H1 (cell line): ENCODE data around the gene PIK3R4. TPM values are rescaled to one million over a fixed set of nuclear protein-coding genes. Genes with fewer than 3 reads are reported as not detected.

Experiments used
- CTCF ChIA-PET: fragments of 300-600 bp; sonication (Branson Sonifier 250); formaldehyde crosslinking; loops from one replicate; lab custom pipeline; 2021; ENCODE audit not compliant: partially characterized antibody; lab: Charles Lee
- POLR2A ChIA-PET: fragments of 300-600 bp; sonication (Branson Sonifier 250); formaldehyde crosslinking; loops from one replicate; lab custom pipeline; 2021; ENCODE audit warnings: inconsistent platforms; ENCODE audit not compliant: partially characterized antibody; lab: Charles Lee
- DNase-seq, 2 experiments: peaks; one replicate each; pipeline versions ENCODE4 v3.0.0 to v3.0.0-alpha.2; 2010 to 2022; ENCODE audit warnings: low spot score in 2 of 2, low read depth in 1 of 2, mixed read lengths in 1 of 2
- FAIRE-seq: peaks from 2 replicates; lab custom pipeline; 2011; peaks lifted over from hg19 to GRCh38; lab: Jason Lieb, UNC
- H2AFZ ChIP-seq: 2 replicates; pipeline ENCODE4 v1.8.1; 2012; ENCODE audit warnings: low read length, inconsistent platforms
- H2AK5ac ChIP-seq: 2 replicates; pipeline ENCODE4 v1.6.1; 2013; ENCODE audit warnings: low read depth, low read length
- H2BK120ac ChIP-seq: replicated peaks from 2 replicates; pipeline ENCODE3; 2013; ENCODE audit warnings: low read depth, low read length, inconsistent platforms
- H2BK12ac ChIP-seq: 2 replicates; pipeline ENCODE4 v1.6.1; 2013; ENCODE audit warnings: low read depth, low read length
- H2BK15ac ChIP-seq: 2 replicates; pipeline ENCODE4 v1.6.1; 2013; ENCODE audit warnings: low read length
- H2BK20ac ChIP-seq: 2 replicates; pipeline ENCODE4 v1.6.1; 2013; ENCODE audit warnings: low read length
- H2BK5ac ChIP-seq: 2 replicates; pipeline ENCODE4 v1.6.1; 2013; ENCODE audit warnings: low read depth, low read length
- H3K14ac ChIP-seq: 2 replicates; pipeline ENCODE4 v1.6.1; 2013; ENCODE audit warnings: inconsistent platforms; ENCODE audit not compliant: insufficient read length
- H3K18ac ChIP-seq: 2 replicates; pipeline ENCODE4 v1.6.1; 2013; ENCODE audit warnings: low read length; ENCODE audit errors: extremely low read depth
- H3K23ac ChIP-seq: 2 replicates; pipeline ENCODE4 v1.6.1; 2013; ENCODE audit warnings: inconsistent platforms; ENCODE audit not compliant: insufficient read length
- H3K23me2 ChIP-seq: 2 replicates; pipeline ENCODE4 v1.6.1; 2013; ENCODE audit warnings: low read depth, low read length
- H3K27ac ChIP-seq: 2 replicates; pipeline ENCODE4 v1.6.1; 2011; ENCODE audit warnings: low read depth, low read length, inconsistent platforms
- H3K27me3 ChIP-seq, 4 experiments: replicated peaks in 1 of 4; 1 replicate in 1 of 4; 2 replicates in 3 of 4; pipeline versions ENCODE4 v1.6.1 to v1.8.1; 2011 to 2013; ENCODE audit warnings: low read length in 3 of 4, mild to moderate bottlenecking in 3 of 4, inconsistent platforms in 2 of 4, mixed read lengths in 2 of 4, moderate library complexity in 1 of 4; ENCODE audit not compliant: control insufficient read depth in 3 of 4, insufficient read depth in 3 of 4; ENCODE audit errors: extremely low read depth in 1 of 4
- H3K36me3 ChIP-seq, 4 experiments: 2 replicates each; pipeline versions ENCODE4 v1.6.1 to v1.8.1; 2011 to 2013; ENCODE audit warnings: mild to moderate bottlenecking in 4 of 4, low read length in 3 of 4, moderate library complexity in 2 of 4, control low read depth in 1 of 4, inconsistent platforms in 1 of 4; ENCODE audit not compliant: insufficient read depth in 4 of 4, control insufficient read depth in 2 of 4
- H3K4ac ChIP-seq: replicated peaks from 2 replicates; pipeline ENCODE3; 2013; ENCODE audit warnings: low read length, low read depth, mixed read lengths, inconsistent platforms; ENCODE audit not compliant: insufficient read length
- H3K4me1 ChIP-seq, 4 experiments: replicated peaks in 1 of 4; 1 replicate in 1 of 4; 2 replicates in 3 of 4; pipeline versions ENCODE4 v1.6.1 to v1.8.1; 2011 to 2013; ENCODE audit warnings: low read length in 3 of 4, inconsistent platforms in 2 of 4, mixed read lengths in 1 of 4; ENCODE audit not compliant: insufficient read depth in 4 of 4, control insufficient read depth in 3 of 4
- H3K4me2 ChIP-seq, 2 experiments: 2 replicates each; pipeline versions ENCODE4 v1.6.1 to v1.8.1; 2011 to 2013; ENCODE audit warnings: low read depth in 2 of 2, low read length in 2 of 2, control low read depth in 1 of 2, inconsistent platforms in 1 of 2, mild to moderate bottlenecking in 1 of 2; ENCODE audit not compliant: insufficient read depth in 1 of 2
- H3K4me3 ChIP-seq, 4 experiments: fragments of 200-600, 300-600 bp in 1 of 4; sonication (generic), shearing (Covaris generic), sonication (Bioruptor Twin) in 1 of 4; 2 replicates each; pipeline versions ENCODE4 v1.5.1 to v1.8.1; 2011 to 2016; ENCODE audit warnings: low read length in 4 of 4, low read depth in 3 of 4, control low read depth in 2 of 4, inconsistent platforms in 2 of 4, mild to moderate bottlenecking in 2 of 4, mixed read lengths in 1 of 4, moderate library complexity in 1 of 4; ENCODE audit not compliant: insufficient read depth in 2 of 4; ENCODE audit errors: extremely low read depth in 1 of 4
- H3K56ac ChIP-seq: replicated peaks from 2 replicates; pipeline ENCODE3; 2013; ENCODE audit warnings: low read depth, mild to moderate bottlenecking, mixed read lengths, low read length, inconsistent platforms; ENCODE audit not compliant: insufficient read length
- H3K79me1 ChIP-seq: 2 replicates; pipeline ENCODE4 v1.6.1; 2013; ENCODE audit warnings: low read depth, low read length, control low read depth
- H3K79me2 ChIP-seq, 2 experiments: 2 replicates each; pipeline versions ENCODE4 v1.6.1 to v1.8.1; 2012 to 2013; ENCODE audit warnings: low read length in 2 of 2, mild to moderate bottlenecking in 2 of 2, inconsistent platforms in 1 of 2; ENCODE audit not compliant: insufficient read depth in 2 of 2, control insufficient read depth in 1 of 2
- H3K9ac ChIP-seq, 4 experiments: replicated peaks in 1 of 4; 1 replicate in 1 of 4; 2 replicates in 3 of 4; pipeline versions ENCODE4 v1.6.1 to v1.8.1; 2011 to 2013; ENCODE audit warnings: low read depth in 3 of 4, low read length in 3 of 4, control low read depth in 2 of 4, mild to moderate bottlenecking in 2 of 4, moderate library complexity in 2 of 4, inconsistent platforms in 1 of 4; ENCODE audit errors: extremely low read depth in 1 of 4
- H3K9me3 ChIP-seq, 2 experiments: 2 replicates each; pipeline versions ENCODE4 v1.6.1 to v1.8.1; 2012 to 2013; ENCODE audit warnings: mild to moderate bottlenecking in 2 of 2, moderate library complexity in 2 of 2, control low read depth in 1 of 2, inconsistent platforms in 1 of 2, low read depth in 1 of 2, low read length in 1 of 2, mixed read lengths in 1 of 2; ENCODE audit not compliant: insufficient read depth in 2 of 2
- H4K20me1 ChIP-seq, 2 experiments: replicated peaks in 1 of 2; 2 replicates each; pipeline versions ENCODE3 to v1.8.1; 2011 to 2013; ENCODE audit warnings: inconsistent platforms in 2 of 2, low read length in 2 of 2, mild to moderate bottlenecking in 1 of 2; ENCODE audit not compliant: insufficient read depth in 2 of 2, control insufficient read depth in 1 of 2
- H4K5ac ChIP-seq: 2 replicates; pipeline ENCODE4 v1.6.1; 2013; ENCODE audit warnings: low read length, low read depth, mixed read lengths, inconsistent platforms; ENCODE audit not compliant: insufficient read length
- H4K8ac ChIP-seq: 2 replicates; pipeline ENCODE4 v1.8.0; 2013; ENCODE audit warnings: mild to moderate bottlenecking, moderate library complexity, low read length, inconsistent platforms; ENCODE audit not compliant: insufficient read depth; ENCODE audit errors: extremely low read depth
- H4K91ac ChIP-seq: replicated peaks from 2 replicates; pipeline ENCODE3; 2013; ENCODE audit warnings: low read length, mixed read lengths, inconsistent platforms; ENCODE audit not compliant: insufficient read length
- CTBP2 ChIP-seq: IDR thresholded peaks from 2 replicates; pipeline ENCODE4 v1.7.0; 2011; ENCODE audit warnings: borderline replicate concordance, mild to moderate bottlenecking, moderate library complexity, mixed read lengths, low read length; ENCODE audit not compliant: insufficient read depth, insufficient read length
- JUND ChIP-seq: IDR thresholded peaks from 2 replicates; pipeline ENCODE4 v1.6.1; 2011; ENCODE audit warnings: mild to moderate bottlenecking, improper control_type of control experiment, low read length
- KDM1A ChIP-seq: fragments of 200-600, 300-600 bp; sonication (generic); IDR thresholded peaks from 2 replicates; pipeline ENCODE4 v1.7.1; 2016; ENCODE audit warnings: mild to moderate bottlenecking, low read length, borderline replicate concordance
- KDM4A ChIP-seq: IDR thresholded peaks from one replicate; pipeline ENCODE4 v1.7.1; 2012; ENCODE audit warnings: low read depth, mild to moderate bottlenecking, moderate library complexity, low read length, inconsistent platforms; ENCODE audit not compliant: severe bottlenecking
- RAD21 ChIP-seq, 2 experiments: IDR thresholded peaks in 1 of 2; conservative IDR thresholded peaks in 1 of 2; 2 replicates each; pipeline ENCODE4 v1.6.1; 2011; ENCODE audit warnings: low read depth in 2 of 2, low read length in 2 of 2, improper control_type of control experiment in 1 of 2, inconsistent platforms in 1 of 2, mild to moderate bottlenecking in 1 of 2, moderate library complexity in 1 of 2
- RNF2 ChIP-seq: fragments of 200-900, 300-1000 bp; sonication (generic); IDR thresholded peaks from 2 replicates; pipeline ENCODE4 v1.7.1; 2016; ENCODE audit warnings: borderline replicate concordance, low read depth, mild to moderate bottlenecking, antibody characterized with exemption, low read length; ENCODE audit not compliant: poor library complexity, severe bottlenecking; ENCODE audit errors: missing control alignments
- RXRA ChIP-seq: IDR thresholded peaks from 2 replicates; pipeline ENCODE4 v1.6.1; 2011; ENCODE audit warnings: low read depth, mild to moderate bottlenecking, low read length, moderate library complexity; ENCODE audit not compliant: insufficient read depth
- SIX5 ChIP-seq: IDR thresholded peaks from 2 replicates; pipeline ENCODE4 v1.6.1; 2011; ENCODE audit warnings: mild to moderate bottlenecking, low read depth, low read length
- WGBS, 2 experiments: shearing (Covaris generic) in 1 of 2; methylation state at CpG; one replicate each; pipeline versions ENCODE4 v1.1.6 to v1.1.7; 2013 to 2015; ENCODE audit warnings: low lambda C conversion rate in 2 of 2, mixed read lengths in 2 of 2, inconsistent platforms in 1 of 2, low coverage in 1 of 2, missing lambda C conversion rate in 1 of 2; ENCODE audit not compliant: insufficient replicate concordance in 2 of 2, insufficient coverage in 1 of 2, insufficient read length in 1 of 2; ENCODE audit errors: extremely low coverage in 1 of 2, missing lambda C conversion rate in 1 of 2; 5-methylcytosine and 5-hydroxymethylcytosine counted together
- polyA plus RNA-seq, 7 experiments: library from polyadenylated mRNA; depleted of rRNA in 3 of 7; stranded (reverse) in 5 of 7; unstranded in 2 of 7; fragments of >200 nt in 5 of 7; fragments of 200-250 nt in 2 of 7; gene quantifications; 1 replicate in 5 of 7; 2 replicates in 1 of 7; 4 replicates in 1 of 7; pipeline versions ENCODE4 v1.2.1 to v1.2.3, GENCODE V29; 2011 to 2013; ENCODE audit warnings: missing spikeins in 2 of 7, mixed read lengths in 2 of 7
- total RNA-seq: library from RNA; stranded (reverse); fragmentation: NEBNext Ultra II Directional; extraction: Animal tissue kit (Norgen Biotek cat#: 25700); gene quantifications from 2 replicates; pipeline ENCODE4 v1.2.1, GENCODE V29; 2021
- TF ChIP-seq, protein P1 (sequence below): IDR thresholded peaks from 2 replicates; pipeline ENCODE4 v1.6.1; 2012; ENCODE audit warnings: low read length, inconsistent platforms

PIK3R4 gene
- total and polyA plus RNA-seq, 2 of the 8 experiments (the other 6 are each of a cell fraction or from before 2014, with no cell fraction given) = 43.8 to 87.4 TPM

DNA sequence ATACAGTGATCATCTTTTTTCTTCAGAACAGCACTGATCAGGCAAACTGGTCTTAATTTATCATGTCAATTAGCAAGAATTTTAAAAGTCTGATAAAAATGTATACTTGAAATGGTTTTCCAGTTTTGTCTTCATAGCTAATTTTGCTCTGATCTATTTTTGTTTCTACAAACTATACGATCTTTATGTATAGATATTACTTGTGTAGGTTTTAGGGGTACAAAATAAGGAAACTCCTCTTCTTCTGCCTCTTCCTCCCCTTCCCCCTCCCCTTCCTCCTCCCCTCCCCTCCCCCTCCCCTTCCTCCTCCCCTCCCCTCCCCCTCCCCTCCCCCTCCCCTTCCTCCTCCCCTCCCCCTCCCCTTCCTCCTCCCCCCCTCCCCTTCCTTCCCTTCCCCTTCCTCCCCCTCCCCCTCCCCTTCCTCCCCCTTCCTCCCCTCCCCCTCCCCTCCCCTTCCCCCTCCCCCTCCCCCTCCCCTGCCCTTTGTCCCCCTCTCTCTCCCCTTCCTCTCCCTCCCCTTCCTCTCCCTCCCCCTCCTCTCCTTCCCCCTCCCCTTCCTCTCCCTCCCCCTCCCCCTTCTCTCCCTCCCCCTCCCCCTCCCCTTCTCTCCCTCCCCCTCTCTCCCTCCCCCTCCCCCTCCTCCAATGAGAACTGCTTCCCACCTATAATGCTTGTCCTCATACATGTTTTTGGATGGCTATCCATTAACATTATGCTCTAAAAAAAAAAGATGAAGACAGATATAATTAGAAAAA is 110.0 kb downstream of the PIK3R4 start:
- Histone ChIP-seq H2BK5ac (no peak overlapping the region), H2BK120ac (no peak overlapping the region), H3K23me2 (no peaks in the 10 kb centered on the region), H3K4me2 (no peak overlapping the region), H3K27me3 (peaks cover 0 to 1% (median 0%) of the 10 kb centered on the region in 4 experiments; a peak in 1 of 7 replicates), H2AFZ (no peak overlapping the region), H4K91ac (no peak overlapping the region), H3K4ac (no peak overlapping the region), H3K56ac (no peak overlapping the region), H4K8ac (no peak overlapping the region), H3K79me2 (no peaks in the 10 kb centered on the region), H3K14ac (no peak overlapping the region), H3K4me1 (no peaks in the 10 kb centered on the region), H3K27ac (no peak overlapping the region), H3K79me1 (no peaks in the 10 kb centered on the region), H2BK12ac (no peak overlapping the region), H3K23ac (no peak overlapping the region), H3K9ac (no peak overlapping the region), H4K20me1 (no peaks in the 10 kb centered on the region), H3K36me3 (no peaks in the 10 kb centered on the region), H3K9me3 (no peaks in the 10 kb centered on the region), H2BK15ac (no peak overlapping the region), H2AK5ac (no peak overlapping the region), H4K5ac (no peak overlapping the region), H3K4me3 (no peak overlapping the region), H3K18ac (no peak overlapping the region), H2BK20ac (no peak overlapping the region)
- WGBS, 2 experiments = 85% methylated on average over 1 of the region's 1 CpG; no CpG with 5 or more reads in 1 of the 2 experiments
- no peak for FAIRE-seq
- POLR2A ChIA-PET = interaction anchor here (0.7 kb wide), 1 partner anchor 371 kb away, joined by 3 read pairs; no protein-coding TSS in a partner anchor
- CTCF ChIA-PET = no interaction called here
- no peak for DNase-seq
- TF ChIP-seq KDM4A = no peak
- TF ChIP-seq CTBP2 = no peak
- no peak for TF ChIP-seq RNF2
- TF ChIP-seq RXRA = no peak
- TF ChIP-seq, protein P1, sequence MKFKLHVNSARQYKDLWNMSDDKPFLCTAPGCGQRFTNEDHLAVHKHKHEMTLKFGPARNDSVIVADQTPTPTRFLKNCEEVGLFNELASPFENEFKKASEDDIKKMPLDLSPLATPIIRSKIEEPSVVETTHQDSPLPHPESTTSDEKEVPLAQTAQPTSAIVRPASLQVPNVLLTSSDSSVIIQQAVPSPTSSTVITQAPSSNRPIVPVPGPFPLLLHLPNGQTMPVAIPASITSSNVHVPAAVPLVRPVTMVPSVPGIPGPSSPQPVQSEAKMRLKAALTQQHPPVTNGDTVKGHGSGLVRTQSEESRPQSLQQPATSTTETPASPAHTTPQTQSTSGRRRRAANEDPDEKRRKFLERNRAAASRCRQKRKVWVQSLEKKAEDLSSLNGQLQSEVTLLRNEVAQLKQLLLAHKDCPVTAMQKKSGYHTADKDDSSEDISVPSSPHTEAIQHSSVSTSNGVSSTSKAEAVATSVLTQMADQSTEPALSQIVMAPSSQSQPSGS = no peak
- TF ChIP-seq KDM1A = no peak
- no peak for TF ChIP-seq RAD21 (IDR thresholded peaks at IDR 0.05 in 1 of 2, conservative IDR thresholded peaks at IDR 0.05 in 1 of 2; ENCODE audit: low read depth in 2 of 2, low read length in 2 of 2)
- TF ChIP-seq SIX5 = no peak
- TF ChIP-seq JUND = no peak
